Endothelial cell of umbilical vein (primary cell): Measurements from ENCODE around the gene P2RY6. TPM values are rescaled to one million over a fixed set of nuclear protein-coding genes. Genes with fewer than 3 reads are reported as not detected.
A peak's percentile ranks its signal among the peaks of the same experiment; 100 is the strongest.

ENCODE experiments used
- BruUV-seq: library from RNA; stranded (reverse); fragments of 400-500 nt; replicated peaks from 2 replicates; lab custom pipeline; 2021; lab: Mats Ljungman, UMichigan
- CTCF ChIA-PET: fragments of 300-600, 350-600 bp; sonication (Branson Sonifier 250); formaldehyde crosslinking; loops from one replicate; lab custom pipeline; 2021; ENCODE audit warnings: antibody characterized with exemption, inconsistent platforms; lab: Charles Lee
- POLR2A ChIA-PET: fragments of 300-600, 350-600 bp; sonication (Branson Sonifier 250); formaldehyde crosslinking; loops from one replicate; lab custom pipeline; 2021; ENCODE audit warnings: antibody characterized with exemption, inconsistent platforms; lab: Charles Lee
- DNase-seq: peaks from one replicate; pipeline ENCODE4 v3.0.0-alpha.2; 2011; ENCODE audit warnings: low read depth, low spot score
- FAIRE-seq: peaks from 2 replicates; lab custom pipeline; 2011; peaks lifted over from hg19 to GRCh38; lab: Jason Lieb, UNC
- H2AFZ ChIP-seq: 2 replicates; pipeline ENCODE4 v1.6.0; 2012; ENCODE audit warnings: low read depth, low read length, control low read depth, inconsistent platforms
- H3K27ac ChIP-seq: 2 replicates; pipeline ENCODE4 v1.5.1; 2011; ENCODE audit warnings: low read depth, mild to moderate bottlenecking, control low read depth, low read length, moderate library complexity; ENCODE audit not compliant: insufficient read depth
- H3K27me3 ChIP-seq, 2 experiments: 2 replicates each; pipeline versions ENCODE4 v1.6.0 to v1.6.1; 2011; ENCODE audit warnings: low read length in 2 of 2, mixed read lengths in 1 of 2; ENCODE audit not compliant: control insufficient read depth in 2 of 2, insufficient read depth in 2 of 2
- H3K36me3 ChIP-seq, 2 experiments: 2 replicates in 1 of 2; 3 replicates in 1 of 2; pipeline ENCODE4 v1.5.1; 2011; ENCODE audit warnings: low read length in 2 of 2, mild to moderate bottlenecking in 1 of 2, moderate library complexity in 1 of 2; ENCODE audit not compliant: control insufficient read depth in 2 of 2, insufficient read depth in 2 of 2; ENCODE audit errors: extremely low read depth in 1 of 2
- H3K4me1 ChIP-seq: 3 replicates; pipeline ENCODE4 v1.5.1; 2011; ENCODE audit warnings: mild to moderate bottlenecking, low read length; ENCODE audit not compliant: control insufficient read depth, insufficient read depth; ENCODE audit errors: extremely low read depth
- H3K4me2 ChIP-seq: 2 replicates; pipeline ENCODE4 v1.6.1; 2011; ENCODE audit warnings: low read length, control low read depth, mixed read lengths; ENCODE audit not compliant: insufficient read depth
- H3K4me3 ChIP-seq, 3 experiments: fragments of 200-600 bp in 1 of 3; sonication (generic), shearing (Covaris generic) in 1 of 3; replicated peaks in 1 of 3; 2 replicates each; pipeline ENCODE4 v1.5.1; 2011 to 2016; ENCODE audit warnings: control low read depth in 3 of 3, low read length in 3 of 3, mild to moderate bottlenecking in 2 of 3, inconsistent platforms in 1 of 3, low read depth in 1 of 3, moderate library complexity in 1 of 3; ENCODE audit not compliant: insufficient read depth in 1 of 3
- H3K79me2 ChIP-seq: 2 replicates; pipeline ENCODE4 v1.6.0; 2012; ENCODE audit warnings: low read length, inconsistent platforms; ENCODE audit not compliant: control insufficient read depth, insufficient read depth
- H3K9ac ChIP-seq: replicated peaks from 2 replicates; pipeline ENCODE3; 2011; ENCODE audit warnings: low read length, control low read depth; ENCODE audit not compliant: insufficient read depth; ENCODE audit errors: extremely low read depth
- H3K9me1 ChIP-seq: replicated peaks from 3 replicates; pipeline ENCODE4 v1.6.0; 2011; ENCODE audit warnings: mild to moderate bottlenecking, low read length; ENCODE audit not compliant: control insufficient read depth, insufficient read depth; ENCODE audit errors: extremely low read depth
- H3K9me3 ChIP-seq: replicated peaks from 2 replicates; pipeline ENCODE4 v1.5.1; 2012; ENCODE audit warnings: low read length, inconsistent platforms; ENCODE audit not compliant: control insufficient read depth, insufficient read depth
- H4K20me1 ChIP-seq: replicated peaks from 2 replicates; pipeline ENCODE3; 2011; ENCODE audit warnings: mild to moderate bottlenecking, low read length; ENCODE audit not compliant: control insufficient read depth, insufficient read depth; ENCODE audit errors: extremely low read depth
- EZH2 ChIP-seq: IDR thresholded peaks from 2 replicates; pipeline ENCODE4 v1.6.1; 2012; ENCODE audit warnings: borderline replicate concordance, low read depth, mild to moderate bottlenecking, moderate library complexity, low read length, inconsistent platforms; ENCODE audit not compliant: severe bottlenecking
- FOS ChIP-seq: IDR thresholded peaks from 2 replicates; pipeline ENCODE4 v1.6.1; 2011; ENCODE audit warnings: mild to moderate bottlenecking, low read length, moderate library complexity, borderline replicate concordance; ENCODE audit not compliant: insufficient read depth
- GATA2 ChIP-seq: IDR thresholded peaks from 2 replicates; pipeline ENCODE4 v1.7.0; 2011; ENCODE audit warnings: low read depth, mild to moderate bottlenecking, moderate library complexity, mixed read lengths, low read length; ENCODE audit not compliant: insufficient read length, insufficient read depth
- JUN ChIP-seq: IDR thresholded peaks from 2 replicates; pipeline ENCODE4 v1.6.1; 2011; ENCODE audit warnings: borderline replicate concordance, low read depth; ENCODE audit not compliant: insufficient read length, insufficient read depth
- MAX ChIP-seq: IDR thresholded peaks from 2 replicates; pipeline ENCODE4 v1.6.1; 2011; ENCODE audit not compliant: insufficient read depth, insufficient read length
- MYC ChIP-seq: IDR thresholded peaks from one replicate; pipeline ENCODE4 v1.6.1; 2011; ENCODE audit warnings: mild to moderate bottlenecking, low read depth, low read length
- POLR2A ChIP-seq: IDR thresholded peaks from 2 replicates; pipeline ENCODE4 v1.6.1; 2012; ENCODE audit warnings: low read depth, mild to moderate bottlenecking, control low read depth, low read length
- POLR2AphosphoS5 ChIP-seq: IDR thresholded peaks from 2 replicates; pipeline ENCODE4 v1.6.1; 2012; ENCODE audit warnings: low read depth, mild to moderate bottlenecking, control low read depth, low read length, moderate library complexity; ENCODE audit not compliant: insufficient read depth
- dilution Hi-C: fragments of 300-500 bp; cut with MboI; formaldehyde crosslinking; loops from one replicate; pipeline ENCODE4 v1.15.0; 2019; ENCODE audit warnings: low sequenced_read_pairs; ENCODE audit not compliant: extremely low pct_ligation_motif_present
- intact Hi-C: fragments of 100-400 bp; cut with micrococcal nuclease; formaldehyde crosslinking; loops from one replicate; pipeline ENCODE4 v1.10.0; 2022
- polyA plus RNA-seq, 4 experiments: library from polyadenylated mRNA; depleted of rRNA in 3 of 4; stranded (reverse) in 3 of 4; unstranded in 1 of 4; fragments of >200 nt; gene quantifications; 2 replicates each; pipeline versions ENCODE4 v1.2.1 to v1.2.3, GENCODE V29; 2011 to 2012; ENCODE audit warnings: missing spikeins in 1 of 4
- total RNA-seq: library from RNA; stranded (reverse); gene quantifications from 2 replicates; pipeline ENCODE4 v1.2.3, GENCODE V29; 2021
- TF ChIP-seq, protein P1 (sequence below), 2 donors: IDR thresholded peaks; 1 replicate in 1 of 2; 2 replicates in 1 of 2; pipeline ENCODE4 v1.5.1; 2011; ENCODE audit warnings: low read length in 2 of 2, mild to moderate bottlenecking in 2 of 2, moderate library complexity in 2 of 2, control low read depth in 1 of 2, inconsistent platforms in 1 of 2, low read depth in 1 of 2; ENCODE audit not compliant: insufficient read depth in 1 of 2; ENCODE audit errors: extremely low read depth in 1 of 2

P2RY6 gene
- total and polyA plus RNA-seq, 2 donors (not counting 3 experiments of a cell fraction or from before 2014, with no cell fraction given) = 0.47 TPM; not detected in 1

DNA sequence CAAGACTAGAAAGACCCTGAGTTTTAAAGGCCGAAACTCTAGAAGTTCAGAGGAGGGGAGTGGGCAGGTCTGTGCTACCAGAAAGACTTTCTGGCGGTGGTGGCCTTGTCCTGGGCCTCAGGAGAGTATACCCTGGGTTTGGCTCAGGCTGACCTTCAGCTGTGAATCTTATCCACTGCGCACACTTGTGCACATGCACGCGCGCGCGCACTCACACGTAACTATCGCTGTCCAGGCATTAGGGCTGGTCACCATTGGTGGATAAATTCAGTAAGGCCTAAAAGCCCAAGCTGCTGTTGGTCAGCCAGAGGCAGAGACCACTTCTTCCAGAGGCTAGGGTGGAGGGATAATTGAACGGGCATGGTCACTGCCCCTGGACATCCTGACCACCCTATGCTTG is 61.0 kb downstream of the P2RY6 start:
- peak overlapping the region; percentile 70 for H3K27ac ChIP-seq
- CTCF ChIA-PET = interaction anchor here (3.0 to 6.5 kb wide), 6 partner anchors 10 to 148 kb away, joined by 20 to 455 read pairs (median 70); partner anchors contain the start of gene ARHGEF17
- H3K27me3 ChIP-seq = no peaks in the 10 kb centered on the region
- FAIRE-seq (no peak), DNase-seq (no peak)
- peaks cover 0 to 6% of the 10 kb centered on the region in 2 experiments for H3K36me3 ChIP-seq
- H3K9me3 ChIP-seq = no peaks in the 10 kb centered on the region
- H3K4me3 ChIP-seq = no peak overlapping the region
- H2AFZ ChIP-seq = no peak overlapping the region
- dilution Hi-C loops (no loop called here), intact Hi-C loops (no loop called here)
- no peak overlapping the region for H3K4me2 ChIP-seq
- H3K4me1 ChIP-seq = peaks cover 38% of the 10 kb centered on the region
- no peaks in the 10 kb centered on the region for H4K20me1 ChIP-seq
- TF ChIP-seq, protein P1, sequence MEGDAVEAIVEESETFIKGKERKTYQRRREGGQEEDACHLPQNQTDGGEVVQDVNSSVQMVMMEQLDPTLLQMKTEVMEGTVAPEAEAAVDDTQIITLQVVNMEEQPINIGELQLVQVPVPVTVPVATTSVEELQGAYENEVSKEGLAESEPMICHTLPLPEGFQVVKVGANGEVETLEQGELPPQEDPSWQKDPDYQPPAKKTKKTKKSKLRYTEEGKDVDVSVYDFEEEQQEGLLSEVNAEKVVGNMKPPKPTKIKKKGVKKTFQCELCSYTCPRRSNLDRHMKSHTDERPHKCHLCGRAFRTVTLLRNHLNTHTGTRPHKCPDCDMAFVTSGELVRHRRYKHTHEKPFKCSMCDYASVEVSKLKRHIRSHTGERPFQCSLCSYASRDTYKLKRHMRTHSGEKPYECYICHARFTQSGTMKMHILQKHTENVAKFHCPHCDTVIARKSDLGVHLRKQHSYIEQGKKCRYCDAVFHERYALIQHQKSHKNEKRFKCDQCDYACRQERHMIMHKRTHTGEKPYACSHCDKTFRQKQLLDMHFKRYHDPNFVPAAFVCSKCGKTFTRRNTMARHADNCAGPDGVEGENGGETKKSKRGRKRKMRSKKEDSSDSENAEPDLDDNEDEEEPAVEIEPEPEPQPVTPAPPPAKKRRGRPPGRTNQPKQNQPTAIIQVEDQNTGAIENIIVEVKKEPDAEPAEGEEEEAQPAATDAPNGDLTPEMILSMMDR (IDR thresholded peaks at IDR 0.05; ENCODE audit: extremely low read depth in 1 of 2, insufficient read depth in 1 of 2, low read depth in 1 of 2, low read length in 2 of 2) = no peak
- no peak for TF ChIP-seq FOS
- TF ChIP-seq POLR2A = no peak
- no peak for TF ChIP-seq POLR2AphosphoS5
- no peak for TF ChIP-seq MYC
- no peak for TF ChIP-seq JUN
- TF ChIP-seq EZH2 = no peak
- no peak for TF ChIP-seq MAX
- no peak for TF ChIP-seq GATA2
- no peaks in the 10 kb centered on the region for H3K9me1 ChIP-seq
- POLR2A ChIA-PET = interaction anchor here (1.2 kb wide), 1 partner anchor 24 kb away, joined by 4 read pairs; no protein-coding TSS in a partner anchor
- peaks cover 11% of the 10 kb centered on the region for H3K79me2 ChIP-seq
- no peak overlapping the region for H3K9ac ChIP-seq
- BruUV-seq = no TSS peak
